Progenitor cell of endocrine pancreas (in vitro differentiated cells): ENCODE data around the gene B4GALT6. TPM values are rescaled to one million over a fixed set of nuclear protein-coding genes. Genes with fewer than 3 reads are reported as not detected.

Experiments used
- DNase-seq: peaks from one replicate; pipeline ENCODE4 v3.0.0; 2021; ENCODE audit warnings: low spot score; ENCODE audit not compliant: unreplicated experiment
- H3K27ac Mint-ChIP-seq: 2 replicates; pipeline ENCODE4 v1.8.0; 2021; ENCODE audit warnings: mild to moderate bottlenecking, moderate library complexity, mixed read lengths
- H3K27me3 Mint-ChIP-seq: 2 replicates; pipeline ENCODE4 v1.8.0; 2021; ENCODE audit warnings: mixed read lengths
- H3K36me3 Mint-ChIP-seq: 2 replicates; pipeline ENCODE4 v1.8.0; 2022; ENCODE audit warnings: mixed read lengths; ENCODE audit not compliant: insufficient read depth
- H3K4me1 Mint-ChIP-seq: 2 replicates; pipeline ENCODE4 v1.8.0; 2021; ENCODE audit warnings: low read depth, mixed read lengths
- H3K4me3 Mint-ChIP-seq: 2 replicates; pipeline ENCODE4 v1.8.0; 2021; ENCODE audit warnings: low read depth, mild to moderate bottlenecking, moderate library complexity, mixed read lengths
- H3K9me3 Mint-ChIP-seq: 2 replicates; pipeline ENCODE4 v1.8.0; 2021; ENCODE audit warnings: low read depth, mixed read lengths
- CTCF ChIP-seq: fragments of 200-600 bp; sonication (generic); IDR thresholded peaks from one replicate; pipeline ENCODE4 v1.5.0; 2021; ENCODE audit warnings: antibody characterized with exemption, mild to moderate bottlenecking; ENCODE audit not compliant: unreplicated experiment
- total RNA-seq: library from RNA; stranded (reverse); gene quantifications from 2 replicates; pipeline ENCODE4 v1.2.1, GENCODE V29; 2021

B4GALT6 gene
- total RNA-seq, 1 donor from 2014 or later, result 32.2 TPM

- Mint-ChIP-seq H3K36me3 (peaks cover 5% of the 10 kb centered on the region), H3K4me3 (no peak overlapping the region), H3K27ac (no peak overlapping the region), H3K27me3 (no peaks in the 10 kb centered on the region), H3K4me1 (peaks cover 6% of the 10 kb centered on the region), H3K9me3 (no peaks in the 10 kb centered on the region)
- no peak for DNase-seq
- TF ChIP-seq CTCF, result no peak
Measured at GRCh38 chr18:31669541-31669940, 14.8 kb downstream of the B4GALT6 start.

- no peaks in the 10 kb centered on the region for H3K27me3 Mint-ChIP-seq
- peaks cover 5% of the 10 kb centered on the region for H3K4me1 Mint-ChIP-seq
- peak overlapping the region; percentile 42 for H3K27ac Mint-ChIP-seq
- DNase-seq, result no peak
- no peak for TF ChIP-seq CTCF
- peaks cover 14% of the 10 kb centered on the region for H3K36me3 Mint-ChIP-seq
- H3K9me3 Mint-ChIP-seq, result no peaks in the 10 kb centered on the region
- H3K4me3 Mint-ChIP-seq, result no peak overlapping the region
Measured at GRCh38 chr18:31667185-31667584, 17.2 kb downstream of the B4GALT6 start.

GRCh38 chr18:31666055-31666454 lies 18.3 kb downstream of the B4GALT6 start:
- H3K4me3 Mint-ChIP-seq, result no peak overlapping the region
- no peak for TF ChIP-seq CTCF
- H3K36me3 Mint-ChIP-seq, result peaks cover 18% of the 10 kb centered on the region
- DNase-seq, result no peak
- H3K4me1 Mint-ChIP-seq, result peaks cover 5% of the 10 kb centered on the region
- no peaks in the 10 kb centered on the region for H3K27me3 Mint-ChIP-seq
- H3K9me3 Mint-ChIP-seq, result peaks cover 5% of the 10 kb centered on the region
- no peak overlapping the region for H3K27ac Mint-ChIP-seq

GRCh38 chr18:31664101-31664500 lies 20.3 kb downstream of the B4GALT6 start:
- Mint-ChIP-seq H3K27ac (no peak overlapping the region), H3K4me1 (peaks cover 4% of the 10 kb centered on the region), H3K27me3 (no peaks in the 10 kb centered on the region), H3K9me3 (peaks cover 14% of the 10 kb centered on the region), H3K4me3 (no peak overlapping the region), H3K36me3 (peaks cover 30% of the 10 kb centered on the region)
- no peak for TF ChIP-seq CTCF
- DNase-seq, result no peak

GRCh38 chr18:31661965-31662364 lies 22.4 kb downstream of the B4GALT6 start:
- H3K36me3 Mint-ChIP-seq, result peaks cover 32% of the 10 kb centered on the region
- peaks cover 14% of the 10 kb centered on the region for H3K9me3 Mint-ChIP-seq
- no peak for DNase-seq
- no peak overlapping the region for H3K4me3 Mint-ChIP-seq
- no peaks in the 10 kb centered on the region for H3K27me3 Mint-ChIP-seq
- H3K27ac Mint-ChIP-seq, result no peak overlapping the region
- TF ChIP-seq CTCF, result no peak
- H3K4me1 Mint-ChIP-seq, result peaks cover 16% of the 10 kb centered on the region
